Naive thymus-derived CD4-positive, alpha-beta T cell (primary cell): ENCODE results near the gene BCL2. TPM values are rescaled to one million over a fixed set of nuclear protein-coding genes. Genes with fewer than 3 reads are reported as not detected.

Source experiments
- ATAC-seq: fragments of 150-1000 bp; cut with Tn5 transposase; 2 replicates; pipeline ENCODE4 v1.10.0; 2021; ENCODE audit warnings: mild to moderate bottlenecking, moderate library complexity
- CTCF ChIA-PET: fragments of 350-600 bp; sonication (Branson Sonifier 250); formaldehyde crosslinking; loops from one replicate; lab custom pipeline; 2021; ENCODE audit warnings: antibody characterized with exemption; lab: Charles Lee
- POLR2A ChIA-PET: fragments of 350-600 bp; sonication (Branson Sonifier 250); formaldehyde crosslinking; loops from one replicate; lab custom pipeline; 2021; ENCODE audit warnings: antibody characterized with exemption, inconsistent platforms; lab: Charles Lee
- DNase-seq, 9 donors: peaks; one replicate each; pipeline versions ENCODE4 v3.0.0 to v3.0.0-alpha.2; 2020 to 2022; ENCODE audit warnings: mixed read lengths in 1 of 9
- H3K27ac ChIP-seq: one replicate; pipeline ENCODE4 v1.7.0; 2013; ENCODE audit warnings: mild to moderate bottlenecking, low read depth, low read length, moderate library complexity
- H3K27me3 ChIP-seq, 2 donors: one replicate each; pipeline ENCODE4 v1.7.0; 2013; ENCODE audit warnings: low read length in 2 of 2, mild to moderate bottlenecking in 2 of 2, moderate library complexity in 2 of 2; ENCODE audit not compliant: control insufficient read depth in 2 of 2, insufficient read depth in 2 of 2
- H3K36me3 ChIP-seq, 3 experiments: 1 replicate in 2 of 3; 2 replicates in 1 of 3; pipeline ENCODE4 v1.7.0; 2013; ENCODE audit warnings: low read length in 3 of 3, mild to moderate bottlenecking in 3 of 3, moderate library complexity in 1 of 3; ENCODE audit not compliant: insufficient read depth in 3 of 3, control insufficient read depth in 2 of 3
- H3K4me1 ChIP-seq, 2 donors: one replicate each; pipeline ENCODE4 v1.7.0; 2013; ENCODE audit warnings: low read length in 2 of 2, mild to moderate bottlenecking in 2 of 2, moderate library complexity in 1 of 2; ENCODE audit not compliant: control insufficient read depth in 2 of 2, insufficient read depth in 2 of 2
- H3K4me3 ChIP-seq: 2 replicates; pipeline ENCODE4 v1.7.0; 2013; ENCODE audit warnings: mild to moderate bottlenecking, low read length
- H3K9me3 ChIP-seq, 3 experiments: 1 replicate in 2 of 3; 2 replicates in 1 of 3; pipeline ENCODE4 v1.7.0; 2013; ENCODE audit warnings: low read length in 3 of 3; ENCODE audit not compliant: control insufficient read depth in 2 of 3
- H3K27ac Mint-ChIP-seq, 9 donors: one replicate each; pipeline ENCODE4 v1.8.0; 2020 to 2022; ENCODE audit warnings: mixed read lengths in 9 of 9, mild to moderate bottlenecking in 8 of 9, moderate library complexity in 5 of 9, inconsistent platforms in 2 of 9
- H3K27me3 Mint-ChIP-seq, 5 donors: one replicate each; pipeline ENCODE4 v1.8.0; 2021 to 2022; ENCODE audit warnings: mixed read lengths in 5 of 5, mild to moderate bottlenecking in 1 of 5
- H3K36me3 Mint-ChIP-seq, 5 donors: one replicate each; pipeline ENCODE4 v1.8.0; 2020 to 2022; ENCODE audit warnings: mixed read lengths in 5 of 5, mild to moderate bottlenecking in 3 of 5, inconsistent platforms in 1 of 5
- H3K4me1 Mint-ChIP-seq, 7 donors: one replicate each; pipeline ENCODE4 v1.8.0; 2020 to 2022; ENCODE audit warnings: mixed read lengths in 7 of 7, mild to moderate bottlenecking in 3 of 7, inconsistent platforms in 1 of 7
- H3K4me3 Mint-ChIP-seq, 10 donors: one replicate each; pipeline ENCODE4 v1.8.0; 2020 to 2022; ENCODE audit warnings: mild to moderate bottlenecking in 10 of 10, mixed read lengths in 10 of 10, moderate library complexity in 6 of 10, inconsistent platforms in 2 of 10
- H3K9me3 Mint-ChIP-seq, 11 donors: one replicate each; pipeline ENCODE4 v1.8.0; 2020 to 2022; ENCODE audit warnings: mixed read lengths in 11 of 11, mild to moderate bottlenecking in 4 of 11, inconsistent platforms in 1 of 11, moderate library complexity in 1 of 11
- intact Hi-C, 2 donors: fragments of 100-400 bp; cut with micrococcal nuclease; formaldehyde crosslinking; loops; one replicate each; pipeline ENCODE4 v1.15.1; 2023
- polyA plus RNA-seq, 2 donors: library from polyadenylated mRNA; unstranded; fragments of 300-500 nt; fragmentation: Illumina TruSeq; gene quantifications; one replicate each; pipeline ENCODE4 v1.2.3, GENCODE V29; 2021
- total RNA-seq, 6 experiments: library from RNA in 5 of 6; stranded (reverse) in 5 of 6; gene quantifications; 1 replicate in 5 of 6; 2 replicates in 1 of 6; pipeline ENCODE4 v1.2.3 and lab custom pipeline; 2021 to 2026

The BCL2 gene
- total and polyA plus RNA-seq, 7 experiments from 2014 or later = 32.7 to 154 (median 40.1) TPM

DNA sequence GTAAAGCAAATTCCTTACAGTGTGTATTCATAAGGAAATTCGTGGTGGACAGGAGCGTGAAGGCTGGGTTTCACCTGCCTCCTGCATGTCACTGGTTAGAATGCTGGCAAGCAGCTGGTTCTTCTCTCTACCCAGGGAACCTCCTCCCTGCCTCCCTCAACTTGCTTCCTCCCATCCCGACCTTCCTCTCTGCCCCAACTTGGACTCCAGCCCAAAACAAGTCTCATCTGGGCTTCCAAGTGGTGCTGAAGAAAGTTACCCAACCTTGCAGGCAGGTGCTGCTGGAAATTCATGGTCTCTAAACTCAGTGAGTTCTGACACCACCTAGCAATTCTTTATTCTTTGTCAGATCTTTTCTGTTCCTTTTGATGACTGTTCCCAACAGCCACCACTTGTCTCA is 184.5 kb downstream of the BCL2 start:
- intact Hi-C loops = no loop called here
- Mint-ChIP-seq H3K27ac (peak overlapping the region in 7 of 9 donors; percentile 24 to 91 (median 76)), H3K27me3 (no peaks in the 10 kb centered on the region), H3K9me3 (no peaks in the 10 kb centered on the region), H3K36me3 (peaks cover 0 to 27% (median under 1%) of the 10 kb centered on the region in 5 donors), H3K4me3 (peak overlapping the region in 2 of 10 donors; percentile 7 to 46), H3K4me1 (peaks cover 52 to 87% (median 76%) of the 10 kb centered on the region in 7 donors)
- H3K36me3 ChIP-seq = no peaks in the 10 kb centered on the region
- no peak for ATAC-seq
- ChIA-PET CTCF (interaction anchor here (1.2 to 7.0 kb wide), 3 partner anchors 20 to 190 kb away, joined by 5 to 88 read pairs (median 16); partner anchors contain the start of gene BCL2), POLR2A (interaction anchor here (0.6 to 0.8 kb wide), 3 partner anchors 9 to 189 kb away, joined by 3 to 4 read pairs (median 3); no protein-coding TSS in a partner anchor)
- peaks cover 34 to 39% of the 10 kb centered on the region in 2 donors for H3K4me1 ChIP-seq
- no peaks in the 10 kb centered on the region for H3K9me3 ChIP-seq
- DNase-seq = no peak
- H3K27me3 ChIP-seq = no peaks in the 10 kb centered on the region
- no peak overlapping the region for H3K27ac ChIP-seq
- no peak overlapping the region for H3K4me3 ChIP-seq

DNA sequence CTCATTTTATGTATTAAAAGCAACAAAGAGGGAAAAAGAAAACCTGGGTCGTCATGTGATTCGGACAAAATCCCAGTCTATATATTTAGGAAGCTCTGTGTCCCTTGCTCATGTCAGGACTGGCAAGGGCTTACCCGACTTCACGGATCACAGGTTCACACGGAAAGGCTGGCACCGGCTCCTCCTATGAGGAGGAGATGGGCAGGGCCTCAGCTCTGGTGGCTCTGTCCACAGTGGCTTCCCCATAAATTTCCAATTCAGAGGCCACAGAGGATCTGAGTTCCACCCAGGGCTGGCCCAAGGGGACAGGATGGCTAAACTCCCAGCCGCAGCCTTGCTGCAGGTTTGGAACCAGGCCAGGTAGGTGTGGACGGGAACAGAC is 186.8 kb downstream of the BCL2 start:
- ATAC-seq = no peak
- Histone ChIP-seq H3K4me1 (peaks cover 14 to 22% of the 10 kb centered on the region in 2 donors), H3K36me3 (peaks cover 0 to 4% (median 0%) of the 10 kb centered on the region in 3 experiments), H3K9me3 (no peaks in the 10 kb centered on the region), H3K27ac (no peak overlapping the region), H3K27me3 (no peaks in the 10 kb centered on the region), H3K4me3 (no peak overlapping the region)
- H3K4me1 Mint-ChIP-seq = peaks cover 36 to 69% (median 65%) of the 10 kb centered on the region in 7 donors
- POLR2A ChIA-PET = interaction anchor here (1.0 to 2.5 kb wide), 9 partner anchors 9 to 307 kb away, joined by 3 to 24 read pairs (median 3); partner anchors contain the start of gene BCL2
- H3K27me3 Mint-ChIP-seq = no peaks in the 10 kb centered on the region
- H3K36me3 Mint-ChIP-seq = peaks cover 0 to 23% (median 7%) of the 10 kb centered on the region in 5 donors
- H3K4me3 Mint-ChIP-seq = peak overlapping the region in 7 of 10 donors; percentile 23 to 57 (median 37)
- CTCF ChIA-PET = interaction anchor here (0.6 to 7.0 kb wide), 22 partner anchors 10 to 306 kb away, joined by 3 to 88 read pairs (median 4); partner anchors contain the start of gene BCL2
- DNase-seq = no peak
- intact Hi-C loops = loop anchor here (2.0 to 5.0 kb wide), 3 partner anchors 68 to 304 kb away; partner anchors contain the start of gene VPS4B (in 1 of the 2)
- no peaks in the 10 kb centered on the region for H3K9me3 Mint-ChIP-seq
- H3K27ac Mint-ChIP-seq = peak overlapping the region in 7 of 9 donors; percentile 4 to 90 (median 60)

DNA sequence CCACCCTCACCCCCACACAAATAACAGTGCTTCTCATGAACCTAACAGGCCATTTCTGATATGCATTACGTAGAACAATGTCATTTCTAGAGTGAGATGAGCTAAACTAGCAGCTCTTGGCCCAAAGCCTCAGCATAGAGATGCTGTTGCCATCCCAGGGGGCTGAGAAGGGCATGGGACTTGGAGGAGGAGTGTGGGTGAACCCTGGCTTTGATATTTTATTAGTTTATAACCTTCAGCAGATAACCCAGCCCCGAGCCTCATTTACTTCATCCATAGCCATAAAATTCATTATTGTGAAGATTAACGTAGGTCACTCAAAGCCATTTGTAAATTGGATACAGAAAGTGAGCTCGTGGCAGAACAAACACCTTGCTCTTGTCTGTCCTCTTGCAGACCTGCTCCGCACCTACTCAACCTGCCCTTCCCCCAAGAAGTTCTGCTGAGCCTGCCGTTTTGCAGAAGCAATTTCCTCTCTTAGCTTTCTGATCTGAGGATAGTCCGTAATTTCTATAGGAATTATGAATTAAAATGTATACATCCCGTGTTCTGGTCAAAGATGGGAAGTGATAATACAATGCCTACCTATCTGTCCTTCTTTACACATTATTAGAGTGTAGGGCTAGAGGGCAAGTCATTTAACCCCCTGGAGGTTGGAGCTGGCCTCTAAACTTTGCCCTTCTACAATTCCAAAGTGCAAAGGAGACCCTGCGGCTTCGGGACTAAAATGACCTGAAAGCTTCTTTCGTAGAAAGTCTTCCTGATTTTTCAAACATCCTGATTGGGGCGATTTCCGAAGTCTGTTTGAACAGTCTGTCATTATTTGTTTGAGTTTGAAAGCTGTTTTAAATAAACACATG is 187.4 kb downstream of the BCL2 start:
- Mint-ChIP-seq H3K4me1 (peaks cover 32 to 63% (median 59%) of the 10 kb centered on the region in 7 donors), H3K27ac (peak overlapping the region in 8 of 9 donors; percentile 4 to 90 (median 70)), H3K36me3 (peaks cover 0 to 27% (median 7%) of the 10 kb centered on the region in 5 donors), H3K27me3 (no peaks in the 10 kb centered on the region), H3K4me3 (peak overlapping the region in 9 of 10 donors; percentile 13 to 57 (median 37)), H3K9me3 (no peaks in the 10 kb centered on the region)
- peak in 1 of 9 donors; percentile 19 for DNase-seq
- H3K36me3 ChIP-seq = peaks cover 0 to 10% (median 0%) of the 10 kb centered on the region in 3 experiments
- H3K4me1 ChIP-seq = peaks cover 9 to 18% of the 10 kb centered on the region in 2 donors
- intact Hi-C loops = loop anchor here (1.0 to 5.0 kb wide), 10 partner anchors 23 to 307 kb away; partner anchors contain the start of gene VPS4B (in 1 of the 2)
- ChIA-PET CTCF (interaction anchor here (0.6 to 7.0 kb wide), 34 partner anchors 7 to 310 kb away, joined by 3 to 88 read pairs (median 4); partner anchors contain the start of gene BCL2), POLR2A (interaction anchor here (0.8 to 2.5 kb wide), 12 partner anchors 9 to 308 kb away, joined by 3 to 24 read pairs (median 3); partner anchors contain the start of gene BCL2)
- H3K9me3 ChIP-seq = no peaks in the 10 kb centered on the region
- H3K4me3 ChIP-seq = no peak overlapping the region
- no peak for ATAC-seq
- H3K27ac ChIP-seq = peak overlapping the region; percentile 61
- no peaks in the 10 kb centered on the region for H3K27me3 ChIP-seq

DNA sequence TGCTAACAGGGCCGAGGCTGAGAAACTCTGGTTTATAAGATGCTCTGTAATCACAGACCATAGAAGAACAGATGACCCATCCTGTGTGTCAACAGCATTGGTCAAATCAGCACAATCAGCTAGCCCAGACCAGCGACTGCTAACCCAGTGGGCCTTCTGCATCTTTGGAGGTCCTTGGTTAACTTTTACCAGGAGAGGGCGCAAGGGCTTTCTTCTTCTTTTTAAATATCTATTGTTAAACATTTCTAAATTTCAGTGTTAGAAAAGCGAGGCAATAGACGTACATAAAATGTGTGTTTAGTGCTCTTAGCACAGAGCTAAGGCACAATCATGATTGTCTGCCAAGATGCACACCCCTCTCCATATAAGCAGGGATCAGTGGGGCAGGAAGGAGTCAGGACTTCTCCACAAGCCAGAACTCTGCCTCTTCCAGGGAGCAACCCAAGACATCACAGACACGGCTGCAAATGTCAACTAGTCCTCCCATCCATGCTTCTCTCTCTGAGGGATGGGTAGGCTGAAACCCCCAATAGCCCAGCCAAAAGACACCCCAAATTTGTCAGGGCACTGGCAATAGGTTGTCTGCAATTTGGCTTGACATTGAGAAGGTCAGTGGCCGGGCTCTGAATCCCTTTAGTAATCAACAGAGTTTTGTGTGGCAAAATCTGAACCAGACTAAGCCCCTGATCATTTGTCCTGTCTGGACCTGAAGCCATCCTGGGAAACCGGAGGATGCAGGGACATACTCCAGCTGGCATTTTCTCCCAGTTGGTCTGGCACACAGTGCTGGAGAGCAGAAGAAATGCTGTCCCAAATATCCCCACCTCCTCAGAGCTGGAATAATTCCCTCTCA is 188.2 kb downstream of the BCL2 start:
- peaks cover 28 to 58% (median 50%) of the 10 kb centered on the region in 7 donors for H3K4me1 Mint-ChIP-seq
- Histone ChIP-seq H3K27ac (peak overlapping the region; percentile 61), H3K27me3 (no peaks in the 10 kb centered on the region), H3K4me3 (no peak overlapping the region), H3K36me3 (peaks cover 0 to 16% (median 0%) of the 10 kb centered on the region in 3 experiments), H3K4me1 (peaks cover 9 to 18% of the 10 kb centered on the region in 2 donors), H3K9me3 (no peaks in the 10 kb centered on the region)
- H3K4me3 Mint-ChIP-seq = peak overlapping the region in 9 of 10 donors; percentile 13 to 81 (median 45)
- CTCF ChIA-PET = interaction anchor here (0.6 to 7.0 kb wide), 28 partner anchors 8 to 311 kb away, joined by 3 to 88 read pairs (median 5); partner anchors contain the start of gene BCL2
- intact Hi-C loops = loop anchor here (1.0 to 5.0 kb wide), 10 partner anchors 24 to 308 kb away; partner anchors contain the start of gene VPS4B (in 1 of the 2)
- ATAC-seq (peak; percentile 80), DNase-seq (peak in 7 of 9 donors; percentile 51 to 71 (median 69))
- POLR2A ChIA-PET = interaction anchor here (0.8 to 2.5 kb wide), 12 partner anchors 13 to 194 kb away, joined by 3 to 24 read pairs (median 3); partner anchors contain the start of gene BCL2
- H3K9me3 Mint-ChIP-seq = no peaks in the 10 kb centered on the region
- no peaks in the 10 kb centered on the region for H3K27me3 Mint-ChIP-seq
- peak overlapping the region in 8 of 9 donors; percentile 36 to 94 (median 83) for H3K27ac Mint-ChIP-seq
- peaks cover 0 to 26% (median 7%) of the 10 kb centered on the region in 5 donors for H3K36me3 Mint-ChIP-seq

DNA sequence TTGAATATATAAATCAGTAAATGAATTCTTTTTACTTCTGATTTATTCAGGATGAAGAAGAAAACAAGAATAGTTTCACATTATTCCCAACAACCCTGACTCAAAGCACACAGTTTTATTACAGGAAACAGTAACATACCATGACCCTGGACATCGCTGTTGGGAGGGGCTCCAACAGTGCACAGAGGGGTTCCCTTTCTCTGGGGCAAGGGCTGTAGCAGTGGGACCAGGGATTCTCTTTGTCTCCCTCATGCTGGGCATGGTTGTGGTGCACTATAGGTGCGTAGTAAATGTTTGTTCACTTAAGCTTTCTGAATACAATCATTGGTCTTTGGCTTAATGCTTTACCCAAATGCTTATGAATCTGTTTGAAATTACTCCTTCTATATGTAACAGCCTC is 189.4 kb downstream of the BCL2 start:
- H3K27me3 Mint-ChIP-seq = no peaks in the 10 kb centered on the region
- no peak overlapping the region for H3K4me3 Mint-ChIP-seq
- H3K27ac Mint-ChIP-seq = peak overlapping the region in 1 of 9 donors; percentile 48
- POLR2A ChIA-PET = no interaction called here
- H3K4me1 ChIP-seq = peaks cover 9 to 18% of the 10 kb centered on the region in 2 donors
- no peaks in the 10 kb centered on the region for H3K9me3 Mint-ChIP-seq
- ATAC-seq = no peak
- no peak overlapping the region for H3K27ac ChIP-seq
- no peak overlapping the region for H3K4me3 ChIP-seq
- no peak for DNase-seq
- CTCF ChIA-PET = interaction anchor here (1.2 to 7.0 kb wide), 4 partner anchors 21 to 312 kb away, joined by 3 to 88 read pairs (median 8); partner anchors contain the start of gene BCL2
- no peaks in the 10 kb centered on the region for H3K27me3 ChIP-seq
- H3K36me3 ChIP-seq = peaks cover 0 to 18% (median 0%) of the 10 kb centered on the region in 3 experiments
- H3K36me3 Mint-ChIP-seq = peaks cover 0 to 16% (median 7%) of the 10 kb centered on the region in 5 donors
- peaks cover 17 to 46% (median 39%) of the 10 kb centered on the region in 7 donors for H3K4me1 Mint-ChIP-seq
- no peaks in the 10 kb centered on the region for H3K9me3 ChIP-seq
- intact Hi-C loops = loop anchor here (2.0 to 5.0 kb wide), 4 partner anchors 71 to 307 kb away; partner anchors contain the start of gene VPS4B (in 1 of the 2)
